PC-3 (cell line): Measurements from ENCODE around the gene CBARP.

ENCODE experiments used
- CTCF ChIP-seq: fragments of 300-600 bp; sonication (generic); conservative IDR thresholded peaks from 2 replicates; pipeline ENCODE4 v1.5.1; 2017; ENCODE audit warnings: antibody characterized with exemption, low read depth, mild to moderate bottlenecking, low read length
- EZH2phosphoT487 ChIP-seq: fragments of 300-600 bp; sonication (generic); IDR thresholded peaks from 2 replicates; pipeline ENCODE4 v1.6.1; 2018; ENCODE audit warnings: mild to moderate bottlenecking, antibody characterized with exemption, low read length, borderline replicate concordance

- no peak for TF ChIP-seq CTCF
- no peak for TF ChIP-seq EZH2phosphoT487
Observed at GRCh38 chr19:1189419-1189818, 48.4 kb downstream of the CBARP start.
